Caco-2 (cell line): Measurements from ENCODE around the gene SDR39U1. TPM values are rescaled to one million over a fixed set of nuclear protein-coding genes. Genes with fewer than 3 reads are reported as not detected.
"Not testable (repeated sequence)": the region's sequence is repeated elsewhere in the genome, so short reads cannot be mapped to it uniquely, and the experiment has no call there.

ENCODE experiments used
- BruUV-seq: library from RNA; stranded (reverse); fragments of 400-500 nt; replicated peaks from 2 replicates; lab custom pipeline; 2021; lab: Mats Ljungman, UMichigan
- CTCF ChIA-PET: fragments of 300-600 bp; sonication (Branson Sonifier 250); formaldehyde crosslinking; loops from one replicate; lab custom pipeline; 2022; ENCODE audit warnings: antibody characterized with exemption; lab: Charles Lee
- POLR2A ChIA-PET: fragments of 300-600 bp; sonication (Branson Sonifier 250); formaldehyde crosslinking; loops from one replicate; lab custom pipeline; 2022; ENCODE audit warnings: antibody characterized with exemption; lab: Charles Lee
- DNase-seq, 2 experiments: peaks; one replicate each; pipeline versions ENCODE4 v3.0.0 to v3.0.0-alpha.2; 2020 to 2022
- H3K27me3 ChIP-seq: replicated peaks from 2 replicates; pipeline ENCODE4 v1.6.0; 2011; ENCODE audit warnings: low read length; ENCODE audit not compliant: control insufficient read depth, insufficient read depth
- H3K36me3 ChIP-seq: 2 replicates; pipeline ENCODE4 v1.5.1; 2011; ENCODE audit warnings: low read length; ENCODE audit not compliant: control insufficient read depth, insufficient read depth
- H3K4me1 ChIP-seq: fragments of 250-450 bp; sonication (Bioruptor Pico); 2 replicates; pipeline ENCODE4 v1.5.1; 2020; ENCODE audit warnings: mild to moderate bottlenecking
- H3K4me3 ChIP-seq: 2 replicates; pipeline ENCODE4 v1.5.1; 2011; ENCODE audit warnings: low read depth, mild to moderate bottlenecking, control low read depth, low read length
- H3K9me3 ChIP-seq: fragments of 250-450 bp; sonication (Bioruptor Pico); 2 replicates; pipeline ENCODE4 v1.5.1; 2020; ENCODE audit warnings: mild to moderate bottlenecking, moderate library complexity
- H3K27ac Mint-ChIP-seq: one replicate; pipeline ENCODE4 v1.8.0; 2022; ENCODE audit warnings: mixed read lengths; ENCODE audit not compliant: unreplicated experiment
- H3K27me3 Mint-ChIP-seq: one replicate; pipeline ENCODE4 v1.8.0; 2022; ENCODE audit warnings: mixed read lengths; ENCODE audit not compliant: insufficient read depth, unreplicated experiment
- H3K36me3 Mint-ChIP-seq: one replicate; pipeline ENCODE4 v1.8.0; 2022; ENCODE audit warnings: mild to moderate bottlenecking, mixed read lengths; ENCODE audit not compliant: insufficient read depth, unreplicated experiment
- H3K4me1 Mint-ChIP-seq: one replicate; pipeline ENCODE4 v1.8.0; 2022; ENCODE audit warnings: low read depth, mixed read lengths; ENCODE audit not compliant: unreplicated experiment
- H3K4me3 Mint-ChIP-seq: one replicate; pipeline ENCODE4 v1.8.0; 2022; ENCODE audit warnings: mild to moderate bottlenecking, moderate library complexity, mixed read lengths; ENCODE audit not compliant: unreplicated experiment
- H3K9me3 Mint-ChIP-seq: one replicate; pipeline ENCODE4 v1.8.0; 2022; ENCODE audit warnings: mixed read lengths; ENCODE audit not compliant: unreplicated experiment
- CTCF ChIP-seq, 2 experiments: fragments of 200-600 bp in 1 of 2; IDR thresholded peaks; 1 replicate in 1 of 2; 2 replicates in 1 of 2; pipeline versions ENCODE4 v1.5.1 to v1.8.0; 2011 to 2022; ENCODE audit warnings: antibody characterized with exemption in 1 of 2, control low read depth in 1 of 2, inconsistent platforms in 1 of 2, low read depth in 1 of 2, low read length in 1 of 2, mild to moderate bottlenecking in 1 of 2, moderate library complexity in 1 of 2; ENCODE audit not compliant: insufficient read depth in 1 of 2, severe bottlenecking in 1 of 2, unreplicated experiment in 1 of 2
- intact Hi-C: fragments of 100-400 bp; cut with micrococcal nuclease; formaldehyde crosslinking; loops from one replicate; pipeline ENCODE4 v1.10.0; 2022; ENCODE audit not compliant: unreplicated experiment
- total RNA-seq: library from RNA; stranded (reverse); gene quantifications from 2 replicates; pipeline ENCODE4 v1.2.3, GENCODE V29; 2022

SDR39U1 gene
- total RNA-seq, 1 experiment from 2014 or later: 44.1 TPM

GRCh38 chr14:24483604-24484252 is 41.2 kb upstream of the SDR39U1 start:
- POLR2A ChIA-PET: no interaction called here
- Histone ChIP-seq H3K27me3 (no peaks in the 10 kb centered on the region), H3K9me3 (no peaks in the 10 kb centered on the region), H3K4me1 (peaks cover 4% of the 10 kb centered on the region), H3K4me3 (no peak overlapping the region), H3K36me3 (no peaks in the 10 kb centered on the region)
- intact Hi-C loops: loop anchor here (10.0 kb wide), 1 partner anchor 121 kb away; the partner anchor contains the start of gene GZMH
- no peaks in the 10 kb centered on the region for H3K4me1 Mint-ChIP-seq
- no peak for DNase-seq
- no TSS peak for BruUV-seq
- H3K27ac Mint-ChIP-seq: no peak overlapping the region
- TF ChIP-seq CTCF (IDR thresholded peaks at IDR 0.05; ENCODE audit: insufficient read depth in 1 of 2, low read depth in 1 of 2, low read length in 1 of 2, severe bottlenecking in 1 of 2, unreplicated experiment in 1 of 2): no peak
- CTCF ChIA-PET: no interaction called here
- no peak overlapping the region for H3K4me3 Mint-ChIP-seq
- no peaks in the 10 kb centered on the region for H3K36me3 Mint-ChIP-seq
- no peaks in the 10 kb centered on the region for H3K9me3 Mint-ChIP-seq
- H3K27me3 Mint-ChIP-seq: no peaks in the 10 kb centered on the region

DNA sequence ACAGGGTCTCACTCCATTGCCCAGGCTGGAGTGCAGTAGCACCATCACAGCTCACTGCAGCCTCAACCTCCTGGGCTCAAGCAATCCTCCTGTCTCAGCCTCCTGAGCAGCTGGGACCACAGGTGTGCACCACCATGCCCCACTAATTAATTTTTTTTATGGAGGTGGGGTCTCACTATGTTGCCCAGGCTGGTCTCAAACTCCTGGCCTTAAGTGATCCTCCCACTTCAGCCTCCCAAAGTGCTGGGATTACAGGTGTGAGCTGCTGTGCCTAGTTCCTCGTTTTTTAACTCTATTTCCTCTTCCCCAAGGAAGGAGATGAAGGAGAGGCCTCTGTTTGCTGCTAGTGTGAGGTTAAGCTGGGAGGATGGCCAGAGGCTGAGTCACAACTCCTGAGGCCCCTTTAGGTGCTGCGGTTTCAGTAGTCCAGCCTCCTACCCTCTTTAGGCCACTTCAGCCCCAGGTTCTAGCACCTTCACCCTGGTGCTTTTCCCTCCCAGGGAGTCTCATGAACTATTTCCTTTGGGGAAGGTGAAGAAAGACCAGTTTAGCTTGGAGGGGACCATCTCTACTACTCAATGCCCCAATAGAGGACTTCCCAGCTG is 40.2 kb upstream of the SDR39U1 start:
- H3K9me3 Mint-ChIP-seq, H3K4me1 Mint-ChIP-seq, H3K4me3 Mint-ChIP-seq, H3K4me3 ChIP-seq, H3K36me3 Mint-ChIP-seq, H3K27me3 Mint-ChIP-seq, H3K9me3 ChIP-seq, H3K4me1 ChIP-seq, POLR2A ChIA-PET, DNase-seq, H3K27ac Mint-ChIP-seq, BruUV-seq, H3K36me3 ChIP-seq, H3K27me3 ChIP-seq, CTCF ChIA-PET: not testable (repeated sequence)
- intact Hi-C loops: loop anchor here (10.0 kb wide), 1 partner anchor 122 kb away; the partner anchor contains the start of gene GZMH

DNA sequence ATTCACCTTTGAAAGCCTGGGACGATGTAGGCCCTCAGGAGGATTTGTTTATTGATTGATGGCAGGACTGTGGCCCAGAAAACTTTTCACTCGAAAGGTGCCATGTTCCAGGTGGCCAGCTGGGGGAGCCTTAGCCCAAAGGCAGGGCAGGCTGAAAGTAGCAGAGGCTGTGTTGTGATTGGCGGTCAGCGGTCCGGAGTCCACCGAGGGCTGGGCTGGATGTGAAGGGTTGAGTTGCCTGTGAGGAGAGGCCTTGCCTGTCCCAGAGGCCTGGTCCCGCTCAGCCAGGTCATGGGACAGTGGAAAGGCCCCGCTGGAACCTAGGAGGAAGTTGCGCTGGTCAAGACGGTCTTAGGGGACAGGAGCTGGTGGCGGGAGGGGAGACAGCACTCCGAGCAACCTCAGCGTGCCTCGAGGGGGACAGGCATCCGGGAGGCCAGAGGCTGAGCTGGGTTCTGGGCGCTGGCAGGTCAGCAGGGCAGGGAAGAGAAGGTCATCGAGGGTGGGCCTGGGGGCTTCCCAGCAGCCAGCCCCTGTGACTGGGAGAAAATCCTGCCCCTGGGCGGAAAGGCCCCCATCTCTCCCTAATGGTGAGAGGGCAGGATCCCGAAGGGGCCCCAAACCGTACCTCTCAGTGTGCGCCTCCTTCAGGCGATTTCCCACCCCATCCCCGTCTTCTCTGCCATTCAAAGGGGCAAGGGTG is 39.2 kb upstream of the SDR39U1 start:
- peak; percentile 65 to 83 for TF ChIP-seq CTCF (IDR thresholded peaks at IDR 0.05; ENCODE audit: insufficient read depth in 1 of 2, low read depth in 1 of 2, low read length in 1 of 2, severe bottlenecking in 1 of 2, unreplicated experiment in 1 of 2)
- H3K27ac Mint-ChIP-seq: no peak overlapping the region
- no peaks in the 10 kb centered on the region for H3K27me3 Mint-ChIP-seq
- H3K36me3 Mint-ChIP-seq: no peaks in the 10 kb centered on the region
- POLR2A ChIA-PET: no interaction called here
- H3K4me3 Mint-ChIP-seq: no peak overlapping the region
- no peaks in the 10 kb centered on the region for H3K27me3 ChIP-seq
- DNase-seq: peak; percentile 79 to 87
- H3K9me3 ChIP-seq: no peaks in the 10 kb centered on the region
- no peaks in the 10 kb centered on the region for H3K36me3 ChIP-seq
- intact Hi-C loops: loop anchor here (1.0 to 10.0 kb wide), 2 partner anchors 123 to 198 kb away; partner anchors contain the start of gene GZMH
- no peaks in the 10 kb centered on the region for H3K4me1 Mint-ChIP-seq
- no peak overlapping the region for H3K4me3 ChIP-seq
- no TSS peak for BruUV-seq
- no peaks in the 10 kb centered on the region for H3K9me3 Mint-ChIP-seq
- H3K4me1 ChIP-seq: peaks cover 4% of the 10 kb centered on the region
- CTCF ChIA-PET: interaction anchor here (0.6 kb wide), 1 partner anchor 1373 kb away, joined by 3 read pairs; no protein-coding TSS in a partner anchor

DNA sequence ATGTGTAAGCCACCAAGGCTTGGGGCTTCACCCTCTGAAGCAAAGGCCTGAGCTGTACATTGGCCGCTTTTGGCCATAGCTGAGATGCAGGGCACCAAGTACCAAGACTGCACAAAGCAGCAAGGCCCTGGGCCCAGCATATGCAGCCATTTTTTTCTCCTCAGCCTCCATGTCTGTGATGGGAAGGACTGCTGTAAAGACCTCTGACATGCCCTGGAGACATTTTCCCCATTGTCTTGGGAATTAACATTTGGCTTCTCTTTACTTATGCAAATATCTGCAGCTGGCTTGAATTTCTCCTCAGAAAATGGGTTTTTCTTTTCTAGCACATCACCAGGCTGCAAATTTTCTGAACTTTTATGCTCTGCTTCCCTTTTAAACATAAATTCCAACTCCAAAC is 37.4 kb upstream of the SDR39U1 start:
- BruUV-seq, H3K9me3 ChIP-seq, CTCF ChIA-PET, H3K9me3 Mint-ChIP-seq, H3K4me3 Mint-ChIP-seq, H3K36me3 Mint-ChIP-seq, H3K4me3 ChIP-seq, H3K4me1 ChIP-seq, H3K36me3 ChIP-seq, H3K27me3 ChIP-seq, H3K4me1 Mint-ChIP-seq, DNase-seq, POLR2A ChIA-PET, H3K27ac Mint-ChIP-seq, H3K27me3 Mint-ChIP-seq: not testable (repeated sequence)
- intact Hi-C loops: loop anchor here (10.0 kb wide), 1 partner anchor 125 kb away; the partner anchor contains the start of gene GZMH
